IMR-90 (cell line): ENCODE measurements around the gene C20orf173. TPM values are rescaled to one million over a fixed set of nuclear protein-coding genes. Genes with fewer than 3 reads are reported as not detected.
"Not testable (repeated sequence)": the region's sequence is repeated elsewhere in the genome, so short reads cannot be mapped to it uniquely, and the experiment has no call there.

ENCODE experiments used
- ATAC-seq: fragments of 200-7000 bp; cut with Tn5 transposase; 2 replicates; pipeline ENCODE4 v1.9.1; 2020; ENCODE audit warnings: low read depth, mild to moderate bottlenecking, moderate library complexity
- BruUV-seq: library from RNA; stranded (reverse); fragments of 400-500 nt; replicated peaks from 2 replicates; lab custom pipeline; 2021; lab: Mats Ljungman, UMichigan
- CTCF ChIA-PET: fragments of 300-600 bp; formaldehyde crosslinking; extraction: SDS; loops from one replicate; lab custom pipeline; 2021; ENCODE audit warnings: antibody characterized with exemption; lab: Yijun Ruan, JAX
- POLR2A ChIA-PET: fragments of 300-600 bp; sonication (Branson Sonifier 250); formaldehyde crosslinking; loops from one replicate; lab custom pipeline; 2022; ENCODE audit warnings: antibody characterized with exemption; ENCODE audit not compliant: unreplicated experiment; lab: Charles Lee
- DNase-seq: peaks from one replicate; pipeline ENCODE4 v3.0.0; 2013
- H2AFZ ChIP-seq: replicated peaks from 2 replicates; pipeline ENCODE3; 2013; ENCODE audit warnings: low read length, mild to moderate bottlenecking; ENCODE audit not compliant: poor library complexity
- H2AK5ac ChIP-seq: 2 replicates; pipeline ENCODE4 v1.6.1; 2013; ENCODE audit warnings: low read depth, low read length, inconsistent platforms
- H2AK9ac ChIP-seq: replicated peaks from 2 replicates; pipeline ENCODE3; 2013; ENCODE audit warnings: mild to moderate bottlenecking, low read depth, low read length, moderate library complexity; ENCODE audit not compliant: poor library complexity
- H2BK120ac ChIP-seq: 2 replicates; pipeline ENCODE4 v1.6.1; 2013; ENCODE audit warnings: low read depth, low read length, inconsistent platforms
- H2BK15ac ChIP-seq: 3 replicates; pipeline ENCODE4 v1.6.1; 2013; ENCODE audit warnings: low read depth, low read length, inconsistent platforms
- H2BK20ac ChIP-seq: 2 replicates; pipeline ENCODE4 v1.6.1; 2013; ENCODE audit warnings: low read depth, mild to moderate bottlenecking, inconsistent platforms, low read length, moderate library complexity
- H2BK5ac ChIP-seq: 2 replicates; pipeline ENCODE4 v1.6.1; 2013; ENCODE audit warnings: mild to moderate bottlenecking, low read depth, low read length, inconsistent platforms; ENCODE audit not compliant: poor library complexity, severe bottlenecking
- H3K14ac ChIP-seq: replicated peaks from 2 replicates; pipeline ENCODE4 v1.6.1; 2013; ENCODE audit warnings: low read depth, low read length, inconsistent platforms
- H3K18ac ChIP-seq: 2 replicates; pipeline ENCODE4 v1.6.1; 2013; ENCODE audit warnings: low read depth, low read length, control low read depth
- H3K23ac ChIP-seq: 2 replicates; pipeline ENCODE4 v1.6.1; 2013; ENCODE audit warnings: low read depth, low read length, inconsistent platforms
- H3K27ac ChIP-seq: 2 replicates; pipeline ENCODE4 v1.5.1; 2013; ENCODE audit warnings: mild to moderate bottlenecking, control low read depth, low read length; ENCODE audit not compliant: insufficient read depth
- H3K27me3 ChIP-seq: 2 replicates; pipeline ENCODE4 v1.6.1; 2013; ENCODE audit warnings: low read length; ENCODE audit not compliant: control insufficient read depth, insufficient read depth
- H3K36me3 ChIP-seq: 2 replicates; pipeline ENCODE4 v1.6.1; 2013; ENCODE audit warnings: low read length, mixed read lengths; ENCODE audit not compliant: control insufficient read depth, insufficient read depth
- H3K4ac ChIP-seq: 2 replicates; pipeline ENCODE4 v1.6.1; 2013; ENCODE audit warnings: low read depth, low read length, inconsistent platforms
- H3K4me1 ChIP-seq: 2 replicates; pipeline ENCODE4 v1.6.1; 2013; ENCODE audit warnings: low read length, mixed read lengths; ENCODE audit not compliant: control insufficient read depth, insufficient read depth
- H3K4me2 ChIP-seq: 2 replicates; pipeline ENCODE4 v1.6.1; 2013; ENCODE audit warnings: low read depth, mild to moderate bottlenecking, control low read depth, low read length, moderate library complexity
- H3K4me3 ChIP-seq: 2 replicates; pipeline ENCODE4 v1.5.1; 2013; ENCODE audit warnings: low read depth, mild to moderate bottlenecking, control low read depth, low read length, moderate library complexity; ENCODE audit not compliant: insufficient read depth
- H3K56ac ChIP-seq: 2 replicates; pipeline ENCODE4 v1.6.1; 2013; ENCODE audit warnings: low read length, inconsistent platforms; ENCODE audit not compliant: insufficient read depth; ENCODE audit errors: extremely low read depth
- H3K79me1 ChIP-seq, 2 experiments: 2 replicates each; pipeline ENCODE4 v1.6.1; 2013; ENCODE audit warnings: low read length in 2 of 2, inconsistent platforms in 1 of 2, low read depth in 1 of 2
- H3K9ac ChIP-seq: 2 replicates; pipeline ENCODE4 v1.6.1; 2013; ENCODE audit warnings: low read depth, low read length, control low read depth
- H3K9me1 ChIP-seq: 2 replicates; pipeline ENCODE4 v1.6.1; 2013; ENCODE audit warnings: low read length, inconsistent platforms; ENCODE audit not compliant: insufficient read depth
- H3K9me3 ChIP-seq: 2 replicates; pipeline ENCODE4 v1.6.1; 2013; ENCODE audit warnings: low read length; ENCODE audit not compliant: control insufficient read depth, insufficient read depth
- H4K20me1 ChIP-seq: 2 replicates; pipeline ENCODE4 v1.6.1; 2013; ENCODE audit warnings: low read length, inconsistent platforms; ENCODE audit not compliant: insufficient read depth
- H4K5ac ChIP-seq: 2 replicates; pipeline ENCODE4 v1.6.1; 2013; ENCODE audit warnings: mild to moderate bottlenecking, low read depth, low read length, control low read depth
- H4K8ac ChIP-seq, 2 experiments: 2 replicates each; pipeline ENCODE4 v1.6.1; 2013; ENCODE audit warnings: low read depth in 2 of 2, low read length in 2 of 2, control low read depth in 1 of 2, inconsistent platforms in 1 of 2
- H4K91ac ChIP-seq: 2 replicates; pipeline ENCODE4 v1.6.1; 2013; ENCODE audit warnings: low read depth, low read length, inconsistent platforms; ENCODE audit not compliant: insufficient read depth
- WGBS, 2 experiments: methylation state at CpG; one replicate each; pipeline versions ENCODE4 v1.1.5 to v1.1.7; 2013; ENCODE audit warnings: missing lambda C conversion rate in 2 of 2; ENCODE audit not compliant: insufficient read length in 1 of 2; ENCODE audit errors: extremely low coverage in 2 of 2; 5-methylcytosine and 5-hydroxymethylcytosine counted together
- dilution Hi-C: fragments of 300-500 bp; cut with HindIII; formaldehyde crosslinking; loops from one replicate; pipeline ENCODE4 v1.14.3; 2018; ENCODE audit warnings: low sequenced_read_pairs; ENCODE audit not compliant: unreplicated experiment
- in situ Hi-C: fragments of 300-500 bp; cut with MboI; formaldehyde crosslinking; loops from 3 replicates; pipeline ENCODE4 v1.14.3; 2019; ENCODE audit warnings: low sequenced_read_pairs, inconsistent platforms, mixed read lengths
- intact Hi-C: fragments of 100-400 bp; cut with micrococcal nuclease; formaldehyde crosslinking; loops from 2 replicates; pipeline ENCODE4 v1.10.0; 2022
- polyA plus RNA-seq, 3 experiments: library from polyadenylated mRNA; depleted of rRNA; stranded (reverse); fragments of >200 nt; gene quantifications; 2 replicates each; pipeline ENCODE4 v1.2.3, GENCODE V29; 2012; ENCODE audit warnings: low replicate concordance in 1 of 3
- total RNA-seq: library from RNA; depleted of rRNA; stranded (reverse); fragments of >200 nt; gene quantifications from 2 replicates; pipeline ENCODE4 v1.2.3, GENCODE V29; 2012

Gene C20orf173
- total and polyA plus RNA-seq, 2 of the 4 experiments (the other 2 are of a cell fraction), result not detected

DNA sequence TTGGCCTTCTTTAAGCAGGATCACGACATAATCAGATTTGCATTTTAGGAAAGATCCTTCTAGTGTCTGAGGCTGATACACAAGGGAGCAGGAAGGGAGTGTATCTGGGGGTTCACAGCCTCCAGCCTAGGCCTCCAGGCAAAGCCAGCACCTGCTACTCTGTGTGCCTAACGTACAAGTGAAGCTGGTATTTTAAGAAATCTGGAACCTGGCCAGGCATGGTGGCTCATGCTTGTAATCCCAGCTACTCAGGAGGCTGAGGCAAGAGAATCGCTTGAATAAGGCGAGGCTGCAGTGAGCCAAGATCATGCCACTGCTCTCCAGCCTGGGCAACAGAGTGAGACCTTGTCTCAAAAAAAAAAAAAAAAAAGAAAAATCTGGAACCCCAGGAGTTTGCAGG, 26.0 kb upstream of the C20orf173 start:
- 100% methylated on average over 2 of the region's 4 CpGs; no CpG with 5 or more reads in 1 of the 2 experiments for WGBS, 2 experiments
- intact Hi-C loops, dilution Hi-C loops, H3K9me3 ChIP-seq, H3K4ac ChIP-seq, H3K18ac ChIP-seq, H3K27me3 ChIP-seq, H2AK9ac ChIP-seq, H3K27ac ChIP-seq, DNase-seq, H3K4me2 ChIP-seq, in situ Hi-C loops, BruUV-seq, H3K14ac ChIP-seq, H4K20me1 ChIP-seq, ATAC-seq, H2BK20ac ChIP-seq, H4K91ac ChIP-seq, H2BK5ac ChIP-seq, H3K4me1 ChIP-seq, H3K56ac ChIP-seq, CTCF ChIA-PET, H2AFZ ChIP-seq, H3K9ac ChIP-seq, H2BK15ac ChIP-seq, H2AK5ac ChIP-seq, POLR2A ChIA-PET, H4K5ac ChIP-seq, H3K23ac ChIP-seq, H4K8ac ChIP-seq, H2BK120ac ChIP-seq, H3K4me3 ChIP-seq: not testable (repeated sequence)
- peaks cover 80% of the 10 kb centered on the region for H3K36me3 ChIP-seq
- H3K79me1 ChIP-seq, result peaks cover 0 to 24% of the 10 kb centered on the region in 2 experiments; a peak in 2 of 4 replicates
- H3K9me1 ChIP-seq, result peaks cover 15% of the 10 kb centered on the region
